ENCODE data around the gene XRCC4.

Gene XRCC4

DNA sequence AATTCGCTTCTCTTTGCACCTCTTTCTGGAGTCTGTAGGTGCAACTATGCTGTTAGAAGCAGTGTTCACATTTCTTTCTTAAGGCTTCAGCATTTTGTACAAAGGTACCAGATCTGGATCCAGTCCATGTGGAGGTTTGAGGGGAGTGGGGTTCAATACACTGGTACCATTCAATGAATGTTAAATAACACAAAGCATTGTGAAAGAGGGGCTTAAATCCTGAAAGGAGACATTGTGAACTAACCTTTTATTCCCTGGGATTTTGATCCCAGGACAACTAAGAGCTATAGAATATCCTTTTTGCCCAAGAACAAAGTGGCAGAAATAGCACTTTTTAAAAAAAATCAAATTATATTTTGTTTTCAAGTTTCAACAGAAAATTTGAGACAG lies 286.5 kb downstream of the XRCC4 start:
- Histone ChIP-seq H3K36me3 (ENCODE audit: control insufficient read depth in 2 of 2, insufficient read depth in 1 of 2, low read length in 2 of 2) (no peaks in the 10 kb centered on the region), H3K9me3 (ENCODE audit: control insufficient read depth, insufficient read depth, low read depth, low read length) (no peaks in the 10 kb centered on the region), H3K4me3 (ENCODE audit: low read depth, low read length) (no peak overlapping the region), H3K4me1 (ENCODE audit: control insufficient read depth, insufficient read depth, low read length) (no peaks in the 10 kb centered on the region), H3K27ac (ENCODE audit: extremely low read depth, low read depth, low read length) (no peak overlapping the region)
- TF ChIP-seq ZNF394 (tag by site-specific recombination; IDR thresholded peaks at IDR 0.05; ENCODE audit: borderline replicate concordance): no peak
- no peak for TF ChIP-seq ZNF157 (tag by site-specific recombination; IDR thresholded peaks at IDR 0.05)
- TF ChIP-seq ZNF626 (tag by site-specific recombination; IDR thresholded peaks at IDR 0.05): no peak
- no peak for TF ChIP-seq ZNF677 (tag by site-specific recombination; IDR thresholded peaks at IDR 0.05)
- TF ChIP-seq ZNF19 (tag by site-specific recombination; IDR thresholded peaks at IDR 0.05; ENCODE audit: low read depth): no peak
- TF ChIP-seq, protein P1, sequence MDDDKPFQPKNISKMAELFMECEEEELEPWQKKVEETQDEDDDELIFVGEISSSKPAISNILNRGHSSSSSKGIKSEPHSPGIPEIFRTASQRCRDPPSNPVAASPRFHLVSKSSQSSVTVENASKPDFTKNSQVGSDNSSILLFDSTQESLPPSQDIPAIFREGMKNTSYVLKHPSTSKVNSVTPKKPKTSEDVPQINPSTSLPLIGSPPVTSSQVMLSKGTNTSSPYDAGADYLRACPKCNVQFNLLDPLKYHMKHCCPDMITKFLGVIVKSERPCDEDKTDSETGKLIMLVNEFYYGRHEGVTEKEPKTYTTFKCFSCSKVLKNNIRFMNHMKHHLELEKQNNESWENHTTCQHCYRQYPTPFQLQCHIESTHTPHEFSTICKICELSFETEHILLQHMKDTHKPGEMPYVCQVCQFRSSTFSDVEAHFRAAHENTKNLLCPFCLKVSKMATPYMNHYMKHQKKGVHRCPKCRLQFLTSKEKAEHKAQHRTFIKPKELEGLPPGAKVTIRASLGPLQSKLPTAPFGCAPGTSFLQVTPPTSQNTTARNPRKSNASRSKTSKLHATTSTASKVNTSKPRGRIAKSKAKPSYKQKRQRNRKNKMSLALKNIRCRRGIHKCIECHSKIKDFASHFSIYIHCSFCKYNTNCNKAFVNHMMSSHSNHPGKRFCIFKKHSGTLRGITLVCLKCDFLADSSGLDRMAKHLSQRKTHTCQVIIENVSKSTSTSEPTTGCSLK (tag by site-specific recombination; IDR thresholded peaks at IDR 0.05): no peak
- TF ChIP-seq ZNF561 (tag by site-specific recombination; IDR thresholded peaks at IDR 0.05; ENCODE audit: borderline replicate concordance): no peak
- TF ChIP-seq ZNF140 (tag by site-specific recombination; IDR thresholded peaks at IDR 0.05): no peak
- no peak for TF ChIP-seq ZNF596 (tag by site-specific recombination; IDR thresholded peaks at IDR 0.05)
- ChIA-PET POLR2A (no interaction called here), CTCF (no interaction called here)

GRCh38 chr5:83364312-83365299 lies 287.3 kb downstream of the XRCC4 start:
- ChIA-PET POLR2A (no interaction called here), CTCF (no interaction called here)
- Histone ChIP-seq H3K27ac (ENCODE audit: extremely low read depth, low read depth, low read length) (no peak overlapping the region), H3K9me3 (ENCODE audit: control insufficient read depth, insufficient read depth, low read depth, low read length) (no peaks in the 10 kb centered on the region), H3K4me3 (ENCODE audit: low read depth, low read length) (no peak overlapping the region), H3K36me3 (ENCODE audit: control insufficient read depth in 2 of 2, insufficient read depth in 1 of 2, low read length in 2 of 2) (no peaks in the 10 kb centered on the region), H3K4me1 (ENCODE audit: control insufficient read depth, insufficient read depth, low read length) (no peaks in the 10 kb centered on the region)
- no peak for TF ChIP-seq ZNF571 (tag by site-specific recombination; IDR thresholded peaks at IDR 0.05)
- TF ChIP-seq ZSCAN5A (tag by site-specific recombination; IDR thresholded peaks at IDR 0.05): no peak
- no peak for TF ChIP-seq ZNF596 (tag by site-specific recombination; IDR thresholded peaks at IDR 0.05)
- no peak for TF ChIP-seq ZNF157 (tag by site-specific recombination; IDR thresholded peaks at IDR 0.05)
- TF ChIP-seq ZNF518A (tag by site-specific recombination; conservative IDR thresholded peaks at IDR 0.05; ENCODE audit: low read depth): no peak
- no peak for TF ChIP-seq ZNF362 (tag by site-specific recombination; IDR thresholded peaks at IDR 0.05)
- no peak for TF ChIP-seq ZNF174 (tag by site-specific recombination; IDR thresholded peaks at IDR 0.05)
- TF ChIP-seq GFI1B (tag by site-specific recombination; IDR thresholded peaks at IDR 0.05): no peak
- TF ChIP-seq SP3 (tag by site-specific recombination; IDR thresholded peaks at IDR 0.05): no peak
